ENCODE data around the gene PRKCA.

The PRKCA gene

DNA sequence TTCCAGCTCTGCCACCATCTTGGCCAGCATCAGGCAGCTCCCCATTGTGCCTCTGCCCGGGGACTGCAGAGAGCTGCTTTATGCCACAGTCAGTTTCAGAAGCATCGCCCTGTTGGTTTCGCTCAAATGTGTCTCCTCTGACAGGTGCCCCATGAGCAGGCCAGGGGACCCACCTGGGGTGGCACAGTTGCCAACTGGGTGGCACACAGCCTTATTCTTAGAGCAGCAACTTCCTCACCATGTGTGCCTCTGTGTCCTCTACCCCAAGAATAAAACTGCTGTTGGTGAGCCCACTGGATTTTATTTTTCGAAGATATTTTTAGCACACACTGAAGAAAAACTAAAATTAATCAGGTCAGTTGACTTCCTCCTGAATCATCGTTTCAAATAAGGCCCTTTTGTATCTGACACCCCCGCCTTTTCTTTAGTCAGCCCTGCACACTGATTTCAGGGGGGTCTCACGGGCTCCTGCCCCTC is 487.6 kb downstream of the PRKCA start:
- Histone ChIP-seq H3K27me3 (ENCODE audit: insufficient read depth, poor library complexity, severe bottlenecking) (no peaks in the 10 kb centered on the region), H3K4me3 (replicated peaks; ENCODE audit: insufficient read depth, low read length) (no peak overlapping the region), H3K27ac (replicated peaks) (no peak overlapping the region)
- TF ChIP-seq, protein P1, sequence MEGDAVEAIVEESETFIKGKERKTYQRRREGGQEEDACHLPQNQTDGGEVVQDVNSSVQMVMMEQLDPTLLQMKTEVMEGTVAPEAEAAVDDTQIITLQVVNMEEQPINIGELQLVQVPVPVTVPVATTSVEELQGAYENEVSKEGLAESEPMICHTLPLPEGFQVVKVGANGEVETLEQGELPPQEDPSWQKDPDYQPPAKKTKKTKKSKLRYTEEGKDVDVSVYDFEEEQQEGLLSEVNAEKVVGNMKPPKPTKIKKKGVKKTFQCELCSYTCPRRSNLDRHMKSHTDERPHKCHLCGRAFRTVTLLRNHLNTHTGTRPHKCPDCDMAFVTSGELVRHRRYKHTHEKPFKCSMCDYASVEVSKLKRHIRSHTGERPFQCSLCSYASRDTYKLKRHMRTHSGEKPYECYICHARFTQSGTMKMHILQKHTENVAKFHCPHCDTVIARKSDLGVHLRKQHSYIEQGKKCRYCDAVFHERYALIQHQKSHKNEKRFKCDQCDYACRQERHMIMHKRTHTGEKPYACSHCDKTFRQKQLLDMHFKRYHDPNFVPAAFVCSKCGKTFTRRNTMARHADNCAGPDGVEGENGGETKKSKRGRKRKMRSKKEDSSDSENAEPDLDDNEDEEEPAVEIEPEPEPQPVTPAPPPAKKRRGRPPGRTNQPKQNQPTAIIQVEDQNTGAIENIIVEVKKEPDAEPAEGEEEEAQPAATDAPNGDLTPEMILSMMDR (IDR thresholded peaks at IDR 0.05; ENCODE audit: insufficient read depth, low read length): no peak
- TF ChIP-seq GABPA (IDR thresholded peaks at IDR 0.05; ENCODE audit: low read depth) (no peak), POLR2AphosphoS5 (IDR thresholded peaks at IDR 0.05; ENCODE audit: low read depth) (no peak), SPI1 (IDR thresholded peaks at IDR 0.05; ENCODE audit: borderline replicate concordance, low read depth) (no peak)
- TF ChIP-seq, protein P2, sequence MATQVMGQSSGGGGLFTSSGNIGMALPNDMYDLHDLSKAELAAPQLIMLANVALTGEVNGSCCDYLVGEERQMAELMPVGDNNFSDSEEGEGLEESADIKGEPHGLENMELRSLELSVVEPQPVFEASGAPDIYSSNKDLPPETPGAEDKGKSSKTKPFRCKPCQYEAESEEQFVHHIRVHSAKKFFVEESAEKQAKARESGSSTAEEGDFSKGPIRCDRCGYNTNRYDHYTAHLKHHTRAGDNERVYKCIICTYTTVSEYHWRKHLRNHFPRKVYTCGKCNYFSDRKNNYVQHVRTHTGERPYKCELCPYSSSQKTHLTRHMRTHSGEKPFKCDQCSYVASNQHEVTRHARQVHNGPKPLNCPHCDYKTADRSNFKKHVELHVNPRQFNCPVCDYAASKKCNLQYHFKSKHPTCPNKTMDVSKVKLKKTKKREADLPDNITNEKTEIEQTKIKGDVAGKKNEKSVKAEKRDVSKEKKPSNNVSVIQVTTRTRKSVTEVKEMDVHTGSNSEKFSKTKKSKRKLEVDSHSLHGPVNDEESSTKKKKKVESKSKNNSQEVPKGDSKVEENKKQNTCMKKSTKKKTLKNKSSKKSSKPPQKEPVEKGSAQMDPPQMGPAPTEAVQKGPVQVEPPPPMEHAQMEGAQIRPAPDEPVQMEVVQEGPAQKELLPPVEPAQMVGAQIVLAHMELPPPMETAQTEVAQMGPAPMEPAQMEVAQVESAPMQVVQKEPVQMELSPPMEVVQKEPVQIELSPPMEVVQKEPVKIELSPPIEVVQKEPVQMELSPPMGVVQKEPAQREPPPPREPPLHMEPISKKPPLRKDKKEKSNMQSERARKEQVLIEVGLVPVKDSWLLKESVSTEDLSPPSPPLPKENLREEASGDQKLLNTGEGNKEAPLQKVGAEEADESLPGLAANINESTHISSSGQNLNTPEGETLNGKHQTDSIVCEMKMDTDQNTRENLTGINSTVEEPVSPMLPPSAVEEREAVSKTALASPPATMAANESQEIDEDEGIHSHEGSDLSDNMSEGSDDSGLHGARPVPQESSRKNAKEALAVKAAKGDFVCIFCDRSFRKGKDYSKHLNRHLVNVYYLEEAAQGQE (IDR thresholded peaks at IDR 0.05; ENCODE audit: insufficient replicate concordance, low read depth): no peak
- DNase-seq (ENCODE audit: low read depth in 1 of 2, low spot score in 1 of 2): no peak

DNA sequence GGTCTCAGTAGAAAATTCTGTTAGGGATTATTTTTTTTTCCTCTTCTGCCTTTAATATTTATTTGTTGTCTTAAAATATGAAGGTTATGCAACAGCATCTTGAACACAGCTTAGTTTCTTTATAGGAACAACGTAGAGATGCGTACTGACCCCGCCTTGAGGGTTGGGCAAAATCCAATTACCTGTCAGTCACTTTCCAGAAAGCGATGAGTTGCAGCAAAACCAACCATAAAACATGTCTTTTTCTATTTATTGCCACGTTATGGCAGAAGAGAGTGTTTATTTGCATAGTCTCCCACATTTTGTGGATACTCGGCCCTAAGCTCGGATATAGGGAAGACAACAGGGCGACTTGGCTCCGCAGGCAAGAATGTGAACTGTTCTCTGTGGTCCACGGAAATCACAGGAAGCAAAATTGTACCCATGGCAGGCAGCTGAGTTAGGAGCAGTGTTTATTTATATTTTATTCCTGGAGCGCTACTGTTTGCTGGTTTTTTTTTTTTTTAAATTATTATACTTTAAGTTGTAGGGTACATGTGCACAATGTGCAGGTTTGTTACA is 488.2 kb downstream of the PRKCA start:
- DNase-seq (ENCODE audit: low read depth in 1 of 2, low spot score in 1 of 2): no peak
- Histone ChIP-seq H3K4me3 (replicated peaks; ENCODE audit: insufficient read depth, low read length) (no peak overlapping the region), H3K27ac (replicated peaks) (peak overlapping the region; percentile 70), H3K27me3 (ENCODE audit: insufficient read depth, poor library complexity, severe bottlenecking) (no peaks in the 10 kb centered on the region)
- TF ChIP-seq GABPA (IDR thresholded peaks at IDR 0.05; ENCODE audit: low read depth) (no peak), SPI1 (IDR thresholded peaks at IDR 0.05; ENCODE audit: borderline replicate concordance, low read depth) (no peak), POLR2AphosphoS5 (IDR thresholded peaks at IDR 0.05; ENCODE audit: low read depth) (no peak)
- TF ChIP-seq, protein P1 (IDR thresholded peaks at IDR 0.05; ENCODE audit: insufficient read depth, low read length): no peak
- TF ChIP-seq, protein P2 (IDR thresholded peaks at IDR 0.05; ENCODE audit: insufficient replicate concordance, low read depth): no peak

- peak; percentile 75; the same call in 1 of the 2 replicates for TF ChIP-seq SPI1 (IDR thresholded peaks at IDR 0.05; ENCODE audit: borderline replicate concordance, low read depth)
- peak; percentile 45; the same call in 1 of the 2 replicates for TF ChIP-seq POLR2AphosphoS5 (IDR thresholded peaks at IDR 0.05; ENCODE audit: low read depth)
- TF ChIP-seq, protein P2 (IDR thresholded peaks at IDR 0.05; ENCODE audit: insufficient replicate concordance, low read depth): no peak
- peak overlapping the region; percentile 70 for H3K27ac ChIP-seq (replicated peaks)
- DNase-seq (ENCODE audit: low read depth in 1 of 2, low spot score in 1 of 2): peak in 1 of 2 experiments; percentile 84
- H3K4me3 ChIP-seq (replicated peaks; ENCODE audit: insufficient read depth, low read length): no peak overlapping the region
- no peaks in the 10 kb centered on the region for H3K27me3 ChIP-seq (ENCODE audit: insufficient read depth, poor library complexity, severe bottlenecking)
Measured at GRCh38 chr17:66791347-66791746, 488.9 kb downstream of the PRKCA start.

Data from HL-60 (cell line).